Measurements from ENCODE around the gene PATJ.

DNA sequence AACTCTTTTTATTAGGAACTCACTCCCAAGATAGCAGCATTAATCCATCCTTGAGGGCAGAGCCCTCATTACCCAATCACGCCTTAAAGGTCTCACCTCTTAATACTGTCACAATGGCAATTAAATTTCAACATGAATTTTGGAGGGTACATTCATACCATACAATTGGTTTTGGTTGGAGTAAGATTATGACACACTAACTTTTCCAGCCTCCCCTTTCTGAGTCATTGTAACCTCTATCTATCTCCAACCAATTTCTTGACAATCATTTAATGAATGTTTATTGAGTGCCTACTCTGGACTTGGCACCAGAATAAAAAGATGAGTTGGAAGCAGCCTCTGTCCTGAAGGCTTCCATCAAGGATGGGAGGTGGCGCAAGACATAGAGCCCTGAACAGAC is 358.2 kb downstream of the PATJ start:
- TF ChIP-seq POLR2AphosphoS5 (IDR thresholded peaks at IDR 0.05; ENCODE audit: low read depth, low read length) = no peak
- no peak for TF ChIP-seq POLR2A (IDR thresholded peaks at IDR 0.05; ENCODE audit: low read depth, low read length)
- TF ChIP-seq SPI1 (IDR thresholded peaks at IDR 0.05; ENCODE audit: low read depth, low read length) = no peak
